Endometrial microvascular endothelial cells (primary cell): ENCODE measurements around the gene IGF1R. TPM values are rescaled to one million over a fixed set of nuclear protein-coding genes. Genes with fewer than 3 reads are reported as not detected.

Experiments used
- in situ Hi-C: cut with HindIII; loops from 2 replicates; pipeline ENCODE4 v1.10.0; 2017; ENCODE audit warnings: low sequenced_read_pairs, low pct_unique_long_range_greater_than_20kb; ENCODE audit errors: inconsistent ontology term
- total RNA-seq: library from RNA; depleted of rRNA; stranded (reverse); fragments of >200 nt; gene quantifications from one replicate; pipeline ENCODE4 v1.2.3, GENCODE V29; 2015; ENCODE audit errors: inconsistent ontology term

The IGF1R gene
- total RNA-seq, 1 donor from 2014 or later, result 28.8 TPM

DNA sequence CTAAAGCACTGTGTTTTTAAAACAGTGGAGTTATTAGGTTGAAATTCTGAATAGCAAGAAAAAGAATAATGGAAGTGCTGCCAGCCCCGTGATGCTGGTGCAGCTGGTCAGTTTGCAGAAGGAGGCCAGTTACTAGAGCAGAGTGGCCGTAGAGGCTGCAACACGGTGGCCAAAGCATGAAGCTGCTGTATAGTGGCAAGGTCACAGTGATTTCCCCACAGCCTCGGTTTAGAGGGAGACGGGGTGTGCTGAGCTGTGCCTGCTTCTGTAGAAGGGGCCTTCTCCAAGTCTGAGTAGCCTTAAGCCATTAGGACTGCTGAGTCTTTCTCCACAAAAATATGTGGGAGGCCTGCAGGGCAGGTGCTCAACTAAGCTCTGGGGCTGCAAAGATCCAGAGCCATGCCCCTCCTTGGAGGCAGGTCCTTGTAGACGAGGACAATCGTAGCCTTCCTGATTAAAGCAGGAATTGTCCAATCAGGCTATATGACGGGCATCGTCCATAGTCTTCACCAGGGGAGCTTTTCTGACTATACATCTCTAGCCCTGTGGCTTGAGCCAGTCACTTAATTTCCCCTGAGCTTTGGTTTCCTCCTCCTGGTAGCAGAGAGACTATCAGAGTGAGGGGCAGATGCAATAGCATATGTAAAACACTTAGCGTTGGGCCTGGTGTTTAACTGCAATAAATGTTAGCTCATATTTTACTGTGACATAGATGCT, 207.6 kb downstream of the IGF1R start:
- in situ Hi-C loops, result no loop called here

DNA sequence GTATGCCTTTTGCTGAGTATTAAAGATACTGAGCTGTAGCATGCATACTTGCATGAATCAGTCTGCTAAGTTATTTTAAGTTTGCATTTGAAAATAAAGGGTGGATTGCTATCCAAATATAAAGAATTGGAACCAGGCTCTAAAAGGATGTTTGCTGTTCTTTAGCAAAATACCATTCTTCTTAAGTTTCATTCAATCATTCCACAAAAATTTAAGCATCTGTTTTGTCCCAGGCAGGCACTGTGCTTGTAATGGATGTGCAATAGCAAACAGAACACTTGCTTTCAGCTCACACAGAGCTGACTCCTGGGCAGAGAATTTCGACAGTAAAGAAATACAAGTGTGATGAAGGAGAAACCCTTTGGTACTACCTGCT, 208.2 kb downstream of the IGF1R start:
- in situ Hi-C loops, result no loop called here

- in situ Hi-C loops, result no loop called here
Observed at GRCh38 chr15:98858610-98859023, 210.3 kb downstream of the IGF1R start.

DNA sequence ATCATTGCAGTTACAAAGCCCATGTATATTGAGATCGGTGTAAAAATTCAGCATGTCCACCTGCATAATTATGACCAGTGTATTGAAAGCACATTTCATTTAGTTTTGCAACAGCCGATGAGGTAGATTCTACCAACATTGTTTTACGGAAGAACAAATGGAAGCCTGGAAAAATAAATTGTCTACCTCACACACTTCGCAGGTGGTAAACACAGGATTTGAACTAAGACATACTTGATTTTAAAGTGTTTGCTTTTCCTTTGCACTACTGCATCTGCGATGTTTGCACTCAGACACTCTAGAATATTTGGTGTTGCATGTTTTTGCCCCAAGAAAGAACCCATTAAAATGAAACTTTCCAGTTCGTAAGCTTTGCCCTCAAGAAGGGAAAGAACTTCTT, 210.8 kb downstream of the IGF1R start:
- in situ Hi-C loops, result no loop called here

DNA sequence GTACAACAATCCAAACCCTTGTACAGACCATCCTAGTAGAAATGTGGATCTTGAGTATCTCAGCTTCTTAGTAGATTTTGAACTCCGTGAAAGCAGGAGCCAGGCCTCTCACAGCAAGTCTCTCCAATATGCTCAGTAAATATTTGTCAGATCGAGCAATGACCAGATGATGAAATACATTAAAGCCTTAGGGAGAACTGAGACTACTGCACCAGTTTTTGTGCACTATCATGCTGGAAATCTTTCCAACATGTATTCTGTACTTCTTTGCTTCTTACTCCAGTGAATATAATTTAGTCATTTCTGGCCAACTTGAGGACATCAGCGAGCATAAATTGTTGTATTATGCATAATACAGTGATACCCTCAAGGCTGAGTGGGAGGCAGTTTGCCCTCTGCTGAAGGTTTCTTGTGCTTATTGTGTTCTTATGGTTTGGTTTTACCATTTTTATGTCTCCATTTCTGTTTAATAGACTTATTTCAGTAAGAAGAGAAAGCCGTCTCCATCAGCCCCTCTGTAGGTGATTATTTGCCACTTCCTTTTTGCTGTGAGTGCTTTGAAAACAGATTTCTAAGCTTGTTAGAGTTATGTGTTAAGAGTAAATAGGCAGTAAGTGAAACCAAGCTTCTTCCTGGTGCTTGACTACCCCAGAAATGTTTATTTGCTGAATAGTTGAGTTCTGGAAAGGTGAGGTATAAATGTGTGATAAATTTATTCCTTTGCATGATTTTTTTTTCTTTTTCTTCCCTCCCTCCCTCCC, 212.1 kb downstream of the IGF1R start:
- in situ Hi-C loops, result no loop called here

DNA sequence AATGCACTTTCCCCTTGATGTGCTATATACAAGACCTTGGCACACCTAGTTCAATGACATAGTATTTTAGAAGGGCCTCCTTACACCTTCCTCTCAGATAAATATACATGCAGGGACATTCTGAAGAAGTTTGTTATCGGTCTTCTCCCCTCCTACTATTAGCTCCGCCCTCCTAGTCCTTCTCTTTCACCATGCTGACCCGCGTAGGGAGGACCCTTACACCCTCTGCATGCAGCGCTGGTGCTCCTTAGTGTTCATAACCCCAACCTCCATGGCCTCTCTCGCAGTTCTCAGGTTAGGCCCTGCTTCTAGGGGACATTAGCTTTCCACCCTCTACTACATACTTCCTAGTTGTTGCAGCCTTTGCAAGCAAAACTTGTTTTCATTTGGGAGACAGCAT, 212.8 kb downstream of the IGF1R start:
- in situ Hi-C loops, result no loop called here

DNA sequence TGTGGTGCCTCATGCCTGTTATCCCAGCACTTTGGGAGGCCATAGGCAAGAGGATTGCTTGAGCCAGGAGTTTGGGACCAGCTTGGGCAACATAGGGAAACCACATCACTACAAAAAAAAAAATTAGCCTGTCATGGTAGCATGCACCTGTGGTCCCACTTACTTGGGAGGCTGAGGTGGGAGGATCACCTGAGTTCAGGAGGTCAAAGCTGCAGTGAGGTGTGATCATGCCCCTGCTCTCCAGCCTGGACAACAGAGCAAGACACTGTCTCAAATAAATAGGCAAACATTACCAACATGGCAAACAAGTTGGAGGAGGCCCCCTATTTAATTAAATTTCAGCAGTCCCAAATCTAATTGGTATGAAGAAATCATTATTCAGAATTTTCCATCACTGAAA, 215.6 kb downstream of the IGF1R start:
- in situ Hi-C loops, result no loop called here

DNA sequence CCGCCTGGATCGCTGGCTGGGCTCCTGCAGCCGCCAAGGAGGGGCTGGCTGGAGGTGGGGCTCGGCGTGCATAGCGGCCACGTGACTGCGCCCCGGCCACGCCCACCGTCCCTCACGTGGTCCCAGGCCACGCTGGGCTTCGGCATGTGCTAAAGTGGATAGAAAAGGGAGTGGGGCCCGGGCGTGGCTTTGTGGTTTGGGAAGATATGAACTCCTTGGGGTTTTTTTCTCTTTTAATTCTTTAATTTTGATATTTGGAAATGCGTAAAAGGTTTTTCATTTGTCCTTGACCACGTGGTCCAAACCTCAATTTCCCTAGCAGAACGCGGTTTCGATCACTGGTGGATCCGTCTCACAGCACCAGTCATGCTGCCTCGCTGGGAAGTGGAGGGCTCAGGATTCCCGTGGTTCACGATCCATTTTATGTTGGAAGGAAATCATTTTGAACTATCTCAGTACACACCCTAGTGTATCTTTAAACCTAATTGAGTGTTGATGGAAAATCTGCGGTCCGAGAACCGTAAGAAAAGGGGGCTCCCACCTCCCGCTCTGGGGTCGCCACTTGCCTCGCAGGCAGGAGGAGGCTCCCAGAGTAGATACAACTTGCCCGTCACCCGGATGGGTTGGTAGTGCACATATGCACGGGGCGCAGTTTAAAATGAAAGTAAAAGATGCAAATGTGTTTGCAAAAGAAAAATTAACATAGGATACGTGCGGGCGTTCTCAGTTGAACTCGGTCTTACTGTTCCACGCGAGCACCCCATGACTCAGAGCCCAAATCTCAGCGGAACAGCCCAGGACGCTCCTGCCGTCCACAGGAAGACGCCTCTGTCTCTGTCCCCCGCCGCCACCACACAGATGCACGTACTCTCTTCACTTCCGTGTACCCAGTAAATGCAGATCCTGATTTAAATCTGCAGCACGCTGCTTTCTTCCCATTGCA, 217.3 kb downstream of the IGF1R start:
- in situ Hi-C loops, result no loop called here

DNA sequence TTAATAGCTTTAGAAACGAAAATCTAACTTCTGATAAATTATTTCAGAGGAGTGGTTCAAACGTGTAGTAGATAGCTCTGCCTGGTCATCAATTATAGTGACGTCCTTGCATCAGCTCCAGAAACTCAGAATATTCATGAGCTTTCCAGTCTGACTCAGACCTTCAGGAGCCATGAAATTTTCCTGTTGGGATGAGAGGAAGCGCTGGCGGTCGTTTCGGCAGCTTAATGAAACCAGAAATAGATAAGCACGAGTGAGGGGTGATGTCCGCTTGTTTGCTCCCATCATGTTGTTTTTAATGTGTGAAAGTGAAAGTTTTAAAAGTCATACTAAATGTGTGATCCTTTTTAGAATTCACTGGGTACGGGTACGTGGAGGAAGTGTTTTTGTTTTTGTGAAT, 218.2 kb downstream of the IGF1R start:
- in situ Hi-C loops, result no loop called here

DNA sequence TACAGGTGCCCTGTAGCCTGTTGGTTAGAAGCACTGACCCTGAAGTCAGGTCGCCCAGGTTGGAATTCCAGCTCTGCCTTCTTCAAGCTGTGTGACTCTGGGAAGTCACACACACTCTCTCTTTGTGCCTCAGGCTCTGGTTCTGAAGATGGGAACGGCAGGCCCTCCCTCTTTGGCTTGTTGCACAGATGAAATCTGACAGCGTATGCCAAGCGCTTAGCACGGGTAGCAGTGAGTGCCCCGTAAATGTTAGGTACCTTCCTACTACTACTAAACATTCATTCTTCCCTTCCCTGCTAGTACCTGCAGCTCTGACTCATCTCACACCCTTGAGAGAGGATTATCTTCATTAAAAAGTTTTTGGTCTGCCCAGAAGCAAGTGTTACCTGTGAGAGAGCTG, 220.2 kb downstream of the IGF1R start:
- in situ Hi-C loops, result no loop called here

GRCh38 chr15:98870788-98871187, 222.4 kb downstream of the IGF1R start:
- in situ Hi-C loops, result no loop called here

- in situ Hi-C loops, result no loop called here
Observed at GRCh38 chr15:98872774-98873173, 224.4 kb downstream of the IGF1R start.

DNA sequence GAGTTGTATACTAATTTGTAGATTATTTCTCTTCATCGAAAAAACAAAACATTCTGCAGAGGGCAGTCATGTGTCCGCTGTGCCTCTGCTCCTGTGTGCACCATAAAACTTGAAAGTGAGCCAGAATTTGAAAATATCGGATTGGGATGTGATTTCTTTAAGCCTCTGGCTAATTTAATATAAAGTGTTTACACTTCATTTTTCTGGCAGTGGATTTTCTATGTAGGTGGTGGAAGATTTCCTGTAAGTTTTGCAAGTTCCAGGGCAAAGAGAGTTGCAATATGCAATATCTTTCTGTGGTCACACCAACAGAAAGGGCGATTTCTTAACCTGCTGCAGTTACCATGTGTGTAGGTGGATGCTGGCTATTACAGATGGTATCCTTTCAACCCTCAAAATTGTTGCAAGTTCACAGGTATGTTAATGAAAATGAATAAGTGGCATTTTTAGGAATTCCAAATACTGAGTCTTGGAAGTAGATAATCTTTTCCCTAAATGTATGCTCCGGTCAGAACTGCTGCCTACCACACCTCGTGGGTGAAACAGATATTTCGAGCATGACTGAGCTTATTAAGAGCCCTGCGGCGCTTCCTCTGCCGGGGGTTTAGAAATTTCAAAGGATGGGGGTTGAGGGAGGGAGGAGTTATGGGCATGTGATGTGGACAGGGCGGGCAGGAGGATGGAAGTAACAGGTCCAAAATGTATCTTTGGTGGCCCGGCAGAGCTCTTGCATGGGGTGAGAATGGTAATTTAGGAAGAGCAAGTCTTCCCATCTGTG, 225.3 kb downstream of the IGF1R start:
- in situ Hi-C loops, result no loop called here

- in situ Hi-C loops, result no loop called here
Observed at GRCh38 chr15:98874370-98874769, 226.0 kb downstream of the IGF1R start.

DNA sequence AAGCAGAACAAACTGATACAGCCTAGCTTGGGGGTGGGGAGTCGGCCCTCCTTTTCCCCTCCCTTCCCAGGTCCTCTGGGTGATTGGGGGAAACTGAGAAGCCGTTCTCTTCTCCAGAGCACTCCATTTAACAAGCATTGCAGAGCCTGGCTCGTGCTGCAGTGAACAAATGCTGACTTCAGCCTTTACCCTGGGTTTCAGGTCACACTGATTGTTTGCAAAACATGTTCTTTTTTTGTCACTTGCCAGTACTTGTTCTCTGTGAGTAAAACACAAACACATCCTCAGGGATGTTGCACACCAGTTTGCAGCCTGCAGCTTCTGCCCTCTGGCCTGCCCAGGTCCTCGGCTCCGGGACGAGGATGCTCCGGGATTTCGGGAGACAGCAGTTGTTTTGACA, 226.4 kb downstream of the IGF1R start:
- in situ Hi-C loops, result loop anchor here (25.0 kb wide), 1 partner anchor 188 kb away; no protein-coding TSS in a partner anchor

- in situ Hi-C loops, result loop anchor here (25.0 kb wide), 1 partner anchor 187 kb away; no protein-coding TSS in a partner anchor
Observed at GRCh38 chr15:98875309-98875708, 227.0 kb downstream of the IGF1R start.

- in situ Hi-C loops, result loop anchor here (25.0 kb wide), 1 partner anchor 186 kb away; no protein-coding TSS in a partner anchor
Observed at GRCh38 chr15:98876451-98877369, 228.4 kb downstream of the IGF1R start.
